SU-DHL-6 (cell line): Measurements from ENCODE around the gene SLC35F1.

Source experiments
- CTCF ChIP-seq: fragments of 200-600 bp; sonication (generic); IDR thresholded peaks from one replicate; pipeline ENCODE4 v1.5.1; 2017; ENCODE audit warnings: antibody characterized with exemption, mild to moderate bottlenecking, low read length, moderate library complexity; ENCODE audit not compliant: insufficient read depth, poor library complexity, severe bottlenecking
- EZH2phosphoT487 ChIP-seq: fragments of 200-600 bp; sonication (generic), shearing (Covaris generic); conservative IDR thresholded peaks from 2 replicates; pipeline ENCODE4 v1.6.1; 2018; ENCODE audit warnings: mild to moderate bottlenecking, antibody characterized with exemption, low read length, moderate library complexity, mixed read lengths

GRCh38 chr6:118148561-118148960 is 241.5 kb downstream of the SLC35F1 start:
- TF ChIP-seq CTCF (no peak), EZH2phosphoT487 (no peak)
